GM21737 (cell line): ENCODE data around the gene BET1.
"Not testable (repeated sequence)": the region's sequence is repeated elsewhere in the genome, so short reads cannot be mapped to it uniquely, and the experiment has no call there.

Source experiments
- ATAC-seq: cut with Tn5 transposase; IDR thresholded peaks from one replicate; pipeline ENCODE4 v1.9.1; 2021; ENCODE audit warnings: mild to moderate bottlenecking, moderate library complexity; ENCODE audit not compliant: unreplicated experiment

Gene BET1, protein sequence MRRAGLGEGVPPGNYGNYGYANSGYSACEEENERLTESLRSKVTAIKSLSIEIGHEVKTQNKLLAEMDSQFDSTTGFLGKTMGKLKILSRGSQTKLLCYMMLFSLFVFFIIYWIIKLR

GRCh38 chr7:94004024-94004951 lies at the start of gene BET1:
Gene BET1, minus strand, starts transcription at chr7:94004355. Its CDS starts 139 bp downstream, at chr7:94004216.
- ATAC-seq = peak; percentile 91

DNA sequence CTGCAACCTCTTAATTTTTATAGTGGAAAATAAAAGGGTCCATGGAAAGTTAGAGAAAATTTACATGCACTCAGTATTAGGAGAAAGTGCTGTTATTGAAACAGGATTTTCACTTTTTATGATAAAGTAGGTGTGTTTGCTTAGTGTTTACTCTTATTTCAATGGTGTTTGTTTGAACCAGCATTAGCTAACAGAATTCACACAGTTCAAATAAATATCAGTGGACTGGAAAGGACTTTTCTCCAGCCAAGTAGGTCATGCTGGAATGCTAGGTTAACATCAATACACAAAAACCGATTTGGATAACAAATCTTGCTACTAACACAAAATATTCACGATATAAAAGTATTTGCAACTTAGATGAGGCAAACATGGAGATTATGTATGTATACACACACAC lies 49.4 kb upstream of the BET1 start:
- no peak for ATAC-seq

DNA sequence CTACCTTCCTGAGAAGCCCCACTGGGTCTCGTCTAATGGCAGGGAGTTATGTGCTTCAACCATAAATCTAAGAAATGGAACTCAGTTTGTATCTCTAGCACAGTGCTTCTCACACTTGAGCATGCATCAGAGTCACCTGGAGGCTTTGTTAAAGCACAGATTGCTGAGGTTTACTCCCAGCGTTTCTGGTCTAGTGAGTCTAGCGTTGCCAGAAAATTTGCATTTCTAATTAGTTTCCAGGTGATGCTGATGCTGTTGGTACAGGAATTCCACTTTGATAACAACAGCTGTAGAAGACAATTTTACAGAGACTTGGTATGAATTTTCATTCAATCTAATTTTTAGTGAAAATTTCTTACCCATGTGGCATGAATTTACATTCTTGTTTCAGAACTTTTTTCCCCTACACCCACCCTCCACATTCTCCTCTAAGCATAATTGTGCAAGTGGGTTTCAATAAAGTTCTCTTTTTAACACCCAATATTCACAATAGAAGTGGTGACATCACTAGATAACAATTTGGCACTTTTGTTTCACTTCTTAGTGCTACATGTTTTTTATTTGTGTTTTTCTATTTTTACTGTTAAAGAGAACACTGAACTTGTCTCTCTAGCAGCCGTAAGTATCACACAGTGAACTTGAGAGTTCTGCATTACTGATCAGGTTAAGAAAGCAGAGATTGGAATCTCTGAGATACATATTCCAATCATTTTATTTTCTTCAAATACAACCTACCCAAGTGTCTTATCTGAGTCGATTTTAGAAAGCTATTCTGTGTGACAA lies 48.4 kb upstream of the BET1 start:
- peak; percentile 49 for ATAC-seq

GRCh38 chr7:94050046-94050445 lies 45.9 kb upstream of the BET1 start:
- peak; percentile 88 for ATAC-seq

DNA sequence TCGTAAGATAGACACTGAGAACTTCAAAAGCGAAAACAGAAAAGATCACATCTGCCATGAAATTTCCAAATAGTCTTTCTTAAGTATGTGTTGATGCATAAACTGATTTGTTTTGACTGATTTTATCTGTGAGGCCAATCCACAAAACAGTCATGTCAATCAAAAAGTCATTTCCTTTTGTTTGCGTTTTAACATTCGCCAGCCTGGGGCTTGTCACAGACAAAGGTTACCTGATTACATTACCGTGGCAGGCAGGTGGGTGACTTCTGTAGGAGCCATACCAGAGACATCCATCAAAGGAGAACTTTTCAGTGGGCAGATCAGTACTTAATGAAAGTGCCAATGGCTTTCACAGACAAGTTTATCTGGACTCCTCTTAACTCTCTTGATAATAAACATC lies 45.5 kb upstream of the BET1 start:
- no peak for ATAC-seq

GRCh38 chr7:94048755-94049154 lies 44.6 kb upstream of the BET1 start:
- ATAC-seq = no peak

GRCh38 chr7:94047956-94048355 lies 43.8 kb upstream of the BET1 start:
- ATAC-seq = no peak

DNA sequence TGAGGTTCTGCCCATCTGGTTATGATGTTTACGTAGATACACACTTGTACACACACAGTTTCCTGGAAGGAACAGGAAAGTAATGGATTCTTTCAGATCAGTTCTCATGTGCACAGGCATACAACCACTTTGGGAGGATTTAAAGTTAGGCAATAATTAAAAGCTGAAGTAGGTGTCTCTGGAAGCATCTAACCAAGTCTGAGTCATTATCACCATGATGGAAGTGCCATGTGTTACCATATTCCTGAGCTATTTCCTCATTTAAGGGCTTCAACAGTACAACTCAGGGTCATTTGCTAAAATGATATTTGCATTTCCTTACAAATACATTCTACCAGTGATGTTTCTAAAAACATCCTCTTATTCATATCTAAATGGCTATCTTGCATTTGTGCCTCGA lies 41.4 kb upstream of the BET1 start:
- no peak for ATAC-seq

GRCh38 chr7:94044806-94045205 lies 40.7 kb upstream of the BET1 start:
- no peak for ATAC-seq

GRCh38 chr7:94043299-94043698 lies 39.1 kb upstream of the BET1 start:
- no peak for ATAC-seq

DNA sequence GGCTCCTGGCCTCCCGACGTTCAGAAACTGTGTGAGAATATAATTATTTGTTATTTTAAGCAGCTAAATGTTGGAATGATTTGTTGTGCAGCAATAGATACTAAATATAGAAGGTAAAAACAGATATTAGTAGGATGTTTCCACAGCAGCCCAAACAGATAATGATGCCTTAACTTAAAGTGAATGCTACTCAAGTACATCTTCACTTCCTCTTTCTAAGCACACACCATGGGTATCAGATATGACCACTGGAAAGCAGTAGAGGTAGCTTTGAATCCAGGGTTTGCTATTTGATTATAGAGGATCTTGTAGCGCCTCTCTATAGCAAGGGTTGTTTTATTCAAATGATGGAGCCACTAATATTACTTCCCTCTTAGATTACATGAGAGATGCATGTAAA lies 38.2 kb upstream of the BET1 start:
- ATAC-seq = peak; percentile 64

GRCh38 chr7:94041529-94041928 lies 37.4 kb upstream of the BET1 start:
- ATAC-seq = no peak

- no peak for ATAC-seq
These were observed 36.1 kb upstream of the BET1 start for GRCh38 chr7:94040254-94040653.

DNA sequence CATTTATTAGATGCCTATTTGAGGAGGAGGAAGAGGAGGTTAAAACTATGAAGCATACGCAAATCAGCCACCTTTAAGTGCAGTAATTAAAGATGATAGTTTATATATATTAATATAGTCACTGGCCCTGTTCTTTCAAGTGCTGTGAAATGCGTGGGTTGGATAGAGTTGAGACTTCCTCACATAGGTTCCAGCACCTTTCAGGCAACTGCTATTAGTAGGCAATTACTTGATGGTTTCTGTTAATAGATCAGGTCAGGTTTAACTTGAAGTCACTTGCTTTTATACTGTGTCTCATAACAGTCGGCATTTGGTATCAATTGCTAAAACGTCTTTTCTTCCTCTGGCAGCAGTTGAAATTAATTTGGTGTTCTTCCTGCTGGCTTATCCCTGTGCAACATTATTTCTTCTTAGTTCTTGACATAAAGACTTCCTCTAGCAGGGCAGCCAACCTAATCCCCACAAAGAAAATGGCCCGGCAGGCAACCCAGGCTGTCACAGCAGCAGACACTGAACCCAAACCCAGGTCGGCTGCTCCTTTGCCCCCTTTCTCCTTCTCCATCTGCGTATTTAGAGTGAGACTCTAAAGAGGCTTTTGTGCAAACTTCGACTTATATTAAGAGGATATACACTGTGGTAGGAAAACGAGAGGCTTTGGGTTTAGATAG lies 35.3 kb upstream of the BET1 start:
- ATAC-seq = no peak

DNA sequence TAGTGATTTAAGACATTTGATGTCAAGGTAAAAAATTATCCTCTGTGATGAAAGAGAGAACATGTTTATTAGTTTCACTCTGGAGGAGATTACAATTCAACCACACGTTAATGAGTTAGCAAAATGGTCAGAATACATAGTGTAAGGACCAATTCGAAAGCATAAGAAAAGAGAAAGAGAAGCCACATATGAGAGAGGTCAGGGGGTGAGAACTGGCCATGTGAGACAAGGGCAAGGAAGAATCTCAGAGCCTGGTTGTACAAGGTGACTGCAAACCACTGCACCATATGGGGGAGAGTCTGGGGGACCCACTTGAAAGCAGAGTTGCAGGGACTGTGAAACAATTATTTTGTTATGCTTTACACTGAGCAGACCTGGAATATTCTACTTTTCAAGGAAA lies 27.7 kb upstream of the BET1 start:
- ATAC-seq = no peak

- no peak for ATAC-seq
These were observed 26.5 kb upstream of the BET1 start for GRCh38 chr7:94030634-94031033.

- no peak for ATAC-seq
These were observed 25.8 kb upstream of the BET1 start for GRCh38 chr7:94029976-94030375.

DNA sequence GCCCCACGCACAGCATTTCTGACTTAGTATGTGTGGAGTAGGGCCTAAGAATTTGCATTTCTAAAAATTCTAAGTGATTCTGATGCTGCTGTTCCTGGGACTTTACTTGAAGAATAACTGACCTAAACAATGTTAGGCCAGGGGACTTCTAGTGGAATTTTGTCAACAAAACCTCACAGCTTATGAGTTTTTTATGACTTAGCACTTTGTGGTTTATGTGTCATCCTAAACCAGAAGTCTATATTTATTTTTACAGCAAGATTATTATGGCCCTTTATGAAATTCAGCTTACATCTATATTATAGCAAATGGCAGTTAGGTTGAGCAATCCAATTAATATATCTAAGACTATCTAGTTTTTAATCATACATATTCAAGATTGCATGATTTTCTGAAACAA lies 24.6 kb upstream of the BET1 start:
- ATAC-seq = no peak

DNA sequence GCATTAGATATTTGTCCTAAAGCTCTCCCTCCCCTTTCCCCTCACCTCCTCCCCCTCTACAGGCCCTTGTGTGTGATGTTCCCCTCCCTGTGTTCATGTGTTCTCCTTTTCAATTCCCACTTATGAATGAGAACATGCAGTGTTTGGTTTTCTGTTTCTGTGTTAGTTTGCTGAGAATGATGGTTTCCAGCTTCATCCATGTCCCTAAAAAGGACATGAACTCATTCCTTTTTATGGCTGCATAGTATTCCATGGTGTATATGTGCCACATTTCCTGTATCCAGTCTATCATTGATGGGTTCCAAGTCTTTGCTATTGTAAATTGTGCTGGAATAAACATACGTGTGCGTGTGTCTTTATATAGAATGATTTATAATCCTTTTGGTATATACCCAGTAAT lies 22.5 kb upstream of the BET1 start:
- not testable (repeated sequence) for ATAC-seq

GRCh38 chr7:94022550-94022949 lies 18.4 kb upstream of the BET1 start:
- no peak for ATAC-seq

DNA sequence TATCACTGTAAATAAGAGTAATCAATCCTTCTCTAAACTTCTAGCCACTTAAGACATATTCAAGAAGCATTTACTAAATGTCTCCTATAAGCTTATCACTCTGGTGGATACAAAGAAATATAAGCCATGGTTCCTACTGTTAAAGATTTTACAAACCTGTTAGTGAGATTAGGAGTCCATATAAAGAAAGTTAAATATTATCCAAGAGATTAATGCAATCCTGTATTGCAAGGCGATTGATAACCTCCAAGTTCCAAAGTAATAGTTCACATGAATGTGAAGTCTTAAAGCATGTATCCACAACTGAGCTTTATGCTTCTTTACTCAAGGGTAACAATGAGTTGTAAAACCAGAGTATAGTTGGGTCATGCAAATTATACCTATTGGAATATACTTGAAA lies 12.6 kb upstream of the BET1 start:
- ATAC-seq = no peak
